H1 (cell line): ENCODE results near the gene CDKL1. TPM values are rescaled to one million over a fixed set of nuclear protein-coding genes. Genes with fewer than 3 reads are reported as not detected.

Experiments
- CTCF ChIA-PET: fragments of 300-600 bp; sonication (Branson Sonifier 250); formaldehyde crosslinking; loops from one replicate; lab custom pipeline; 2021; ENCODE audit not compliant: partially characterized antibody; lab: Charles Lee
- POLR2A ChIA-PET: fragments of 300-600 bp; sonication (Branson Sonifier 250); formaldehyde crosslinking; loops from one replicate; lab custom pipeline; 2021; ENCODE audit warnings: inconsistent platforms; ENCODE audit not compliant: partially characterized antibody; lab: Charles Lee
- DNase-seq, 2 experiments: peaks; one replicate each; pipeline versions ENCODE4 v3.0.0 to v3.0.0-alpha.2; 2010 to 2022; ENCODE audit warnings: low spot score in 2 of 2, low read depth in 1 of 2, mixed read lengths in 1 of 2
- FAIRE-seq: peaks from 2 replicates; lab custom pipeline; 2011; peaks lifted over from hg19 to GRCh38; lab: Jason Lieb, UNC
- H2AFZ ChIP-seq: 2 replicates; pipeline ENCODE4 v1.8.1; 2012; ENCODE audit warnings: low read length, inconsistent platforms
- H2AK5ac ChIP-seq: 2 replicates; pipeline ENCODE4 v1.6.1; 2013; ENCODE audit warnings: low read depth, low read length
- H2BK120ac ChIP-seq: replicated peaks from 2 replicates; pipeline ENCODE3; 2013; ENCODE audit warnings: low read depth, low read length, inconsistent platforms
- H2BK12ac ChIP-seq: 2 replicates; pipeline ENCODE4 v1.6.1; 2013; ENCODE audit warnings: low read depth, low read length
- H2BK15ac ChIP-seq: 2 replicates; pipeline ENCODE4 v1.6.1; 2013; ENCODE audit warnings: low read length
- H2BK20ac ChIP-seq: 2 replicates; pipeline ENCODE4 v1.6.1; 2013; ENCODE audit warnings: low read length
- H2BK5ac ChIP-seq: 2 replicates; pipeline ENCODE4 v1.6.1; 2013; ENCODE audit warnings: low read depth, low read length
- H3K14ac ChIP-seq: 2 replicates; pipeline ENCODE4 v1.6.1; 2013; ENCODE audit warnings: inconsistent platforms; ENCODE audit not compliant: insufficient read length
- H3K18ac ChIP-seq: 2 replicates; pipeline ENCODE4 v1.6.1; 2013; ENCODE audit warnings: low read length; ENCODE audit errors: extremely low read depth
- H3K23ac ChIP-seq: 2 replicates; pipeline ENCODE4 v1.6.1; 2013; ENCODE audit warnings: inconsistent platforms; ENCODE audit not compliant: insufficient read length
- H3K23me2 ChIP-seq: 2 replicates; pipeline ENCODE4 v1.6.1; 2013; ENCODE audit warnings: low read depth, low read length
- H3K27ac ChIP-seq: 2 replicates; pipeline ENCODE4 v1.6.1; 2011; ENCODE audit warnings: low read depth, low read length, inconsistent platforms
- H3K27me3 ChIP-seq, 4 experiments: replicated peaks in 1 of 4; 1 replicate in 1 of 4; 2 replicates in 3 of 4; pipeline versions ENCODE4 v1.6.1 to v1.8.1; 2011 to 2013; ENCODE audit warnings: low read length in 3 of 4, mild to moderate bottlenecking in 3 of 4, inconsistent platforms in 2 of 4, mixed read lengths in 2 of 4, moderate library complexity in 1 of 4; ENCODE audit not compliant: control insufficient read depth in 3 of 4, insufficient read depth in 3 of 4; ENCODE audit errors: extremely low read depth in 1 of 4
- H3K36me3 ChIP-seq, 4 experiments: 2 replicates each; pipeline versions ENCODE4 v1.6.1 to v1.8.1; 2011 to 2013; ENCODE audit warnings: mild to moderate bottlenecking in 4 of 4, low read length in 3 of 4, moderate library complexity in 2 of 4, control low read depth in 1 of 4, inconsistent platforms in 1 of 4; ENCODE audit not compliant: insufficient read depth in 4 of 4, control insufficient read depth in 2 of 4
- H3K4ac ChIP-seq: replicated peaks from 2 replicates; pipeline ENCODE3; 2013; ENCODE audit warnings: low read length, low read depth, mixed read lengths, inconsistent platforms; ENCODE audit not compliant: insufficient read length
- H3K4me1 ChIP-seq, 4 experiments: replicated peaks in 1 of 4; 1 replicate in 1 of 4; 2 replicates in 3 of 4; pipeline versions ENCODE4 v1.6.1 to v1.8.1; 2011 to 2013; ENCODE audit warnings: low read length in 3 of 4, inconsistent platforms in 2 of 4, mixed read lengths in 1 of 4; ENCODE audit not compliant: insufficient read depth in 4 of 4, control insufficient read depth in 3 of 4
- H3K4me2 ChIP-seq, 2 experiments: 2 replicates each; pipeline versions ENCODE4 v1.6.1 to v1.8.1; 2011 to 2013; ENCODE audit warnings: low read depth in 2 of 2, low read length in 2 of 2, control low read depth in 1 of 2, inconsistent platforms in 1 of 2, mild to moderate bottlenecking in 1 of 2; ENCODE audit not compliant: insufficient read depth in 1 of 2
- H3K4me3 ChIP-seq, 4 experiments: fragments of 200-600, 300-600 bp in 1 of 4; sonication (generic), shearing (Covaris generic), sonication (Bioruptor Twin) in 1 of 4; 2 replicates each; pipeline versions ENCODE4 v1.5.1 to v1.8.1; 2011 to 2016; ENCODE audit warnings: low read length in 4 of 4, low read depth in 3 of 4, control low read depth in 2 of 4, inconsistent platforms in 2 of 4, mild to moderate bottlenecking in 2 of 4, mixed read lengths in 1 of 4, moderate library complexity in 1 of 4; ENCODE audit not compliant: insufficient read depth in 2 of 4; ENCODE audit errors: extremely low read depth in 1 of 4
- H3K56ac ChIP-seq: replicated peaks from 2 replicates; pipeline ENCODE3; 2013; ENCODE audit warnings: low read depth, mild to moderate bottlenecking, mixed read lengths, low read length, inconsistent platforms; ENCODE audit not compliant: insufficient read length
- H3K79me1 ChIP-seq: 2 replicates; pipeline ENCODE4 v1.6.1; 2013; ENCODE audit warnings: low read depth, low read length, control low read depth
- H3K79me2 ChIP-seq, 2 experiments: 2 replicates each; pipeline versions ENCODE4 v1.6.1 to v1.8.1; 2012 to 2013; ENCODE audit warnings: low read length in 2 of 2, mild to moderate bottlenecking in 2 of 2, inconsistent platforms in 1 of 2; ENCODE audit not compliant: insufficient read depth in 2 of 2, control insufficient read depth in 1 of 2
- H3K9ac ChIP-seq, 4 experiments: replicated peaks in 1 of 4; 1 replicate in 1 of 4; 2 replicates in 3 of 4; pipeline versions ENCODE4 v1.6.1 to v1.8.1; 2011 to 2013; ENCODE audit warnings: low read depth in 3 of 4, low read length in 3 of 4, control low read depth in 2 of 4, mild to moderate bottlenecking in 2 of 4, moderate library complexity in 2 of 4, inconsistent platforms in 1 of 4; ENCODE audit errors: extremely low read depth in 1 of 4
- H3K9me3 ChIP-seq, 2 experiments: 2 replicates each; pipeline versions ENCODE4 v1.6.1 to v1.8.1; 2012 to 2013; ENCODE audit warnings: mild to moderate bottlenecking in 2 of 2, moderate library complexity in 2 of 2, control low read depth in 1 of 2, inconsistent platforms in 1 of 2, low read depth in 1 of 2, low read length in 1 of 2, mixed read lengths in 1 of 2; ENCODE audit not compliant: insufficient read depth in 2 of 2
- H4K20me1 ChIP-seq, 2 experiments: replicated peaks in 1 of 2; 2 replicates each; pipeline versions ENCODE3 to v1.8.1; 2011 to 2013; ENCODE audit warnings: inconsistent platforms in 2 of 2, low read length in 2 of 2, mild to moderate bottlenecking in 1 of 2; ENCODE audit not compliant: insufficient read depth in 2 of 2, control insufficient read depth in 1 of 2
- H4K5ac ChIP-seq: 2 replicates; pipeline ENCODE4 v1.6.1; 2013; ENCODE audit warnings: low read length, low read depth, mixed read lengths, inconsistent platforms; ENCODE audit not compliant: insufficient read length
- H4K8ac ChIP-seq: 2 replicates; pipeline ENCODE4 v1.8.0; 2013; ENCODE audit warnings: mild to moderate bottlenecking, moderate library complexity, low read length, inconsistent platforms; ENCODE audit not compliant: insufficient read depth; ENCODE audit errors: extremely low read depth
- H4K91ac ChIP-seq: replicated peaks from 2 replicates; pipeline ENCODE3; 2013; ENCODE audit warnings: low read length, mixed read lengths, inconsistent platforms; ENCODE audit not compliant: insufficient read length
- ASH2L ChIP-seq: fragments of 200-600, 300-600 bp; sonication (generic); IDR thresholded peaks from one replicate; pipeline ENCODE4 v1.7.1; 2017; ENCODE audit warnings: low read length
- CBX8 ChIP-seq: fragments of 300-800, 300-1000 bp; sonication (generic); IDR thresholded peaks from 2 replicates; pipeline ENCODE4 v1.7.1; 2016; ENCODE audit warnings: low read depth, low read length, borderline replicate concordance
- EZH2 ChIP-seq: fragments of 200-600 bp; sonication (generic); IDR thresholded peaks from 2 replicates; pipeline ENCODE4 v1.7.1; 2012; ENCODE audit warnings: low read depth, mild to moderate bottlenecking, moderate library complexity, low read length, inconsistent platforms; ENCODE audit not compliant: severe bottlenecking
- GTF2F1 ChIP-seq: IDR thresholded peaks from 2 replicates; pipeline ENCODE4 v1.6.1; 2012; ENCODE audit warnings: low read depth, low read length, improper control_type of control experiment, borderline replicate concordance
- KDM1A ChIP-seq: fragments of 200-600, 300-600 bp; sonication (generic); IDR thresholded peaks from 2 replicates; pipeline ENCODE4 v1.7.1; 2016; ENCODE audit warnings: mild to moderate bottlenecking, low read length, borderline replicate concordance
- KDM5A ChIP-seq: fragments of 200-600 bp; IDR thresholded peaks from 2 replicates; pipeline ENCODE4 v1.7.1; 2012; ENCODE audit warnings: mild to moderate bottlenecking, low read length, inconsistent platforms, mixed read lengths
- PHF8 ChIP-seq: fragments of 200-600 bp; sonication (generic); conservative IDR thresholded peaks from 2 replicates; pipeline ENCODE4 v1.7.1; 2012; ENCODE audit warnings: low read depth, mild to moderate bottlenecking, inconsistent platforms, low read length, moderate library complexity
- RXRA ChIP-seq: IDR thresholded peaks from 2 replicates; pipeline ENCODE4 v1.6.1; 2011; ENCODE audit warnings: low read depth, mild to moderate bottlenecking, low read length, moderate library complexity; ENCODE audit not compliant: insufficient read depth
- SIRT6 ChIP-seq: IDR thresholded peaks from one replicate; pipeline ENCODE4 v1.7.1; 2012; ENCODE audit warnings: low read length, inconsistent platforms
- SUZ12 ChIP-seq: fragments of 200-600 bp; sonication (generic); IDR thresholded peaks from 2 replicates; pipeline ENCODE4 v1.6.1; 2012; ENCODE audit warnings: mild to moderate bottlenecking, inconsistent platforms, low read length, moderate library complexity, mixed read lengths
- WGBS, 2 experiments: shearing (Covaris generic) in 1 of 2; methylation state at CpG; one replicate each; pipeline versions ENCODE4 v1.1.6 to v1.1.7; 2013 to 2015; ENCODE audit warnings: low lambda C conversion rate in 2 of 2, mixed read lengths in 2 of 2, inconsistent platforms in 1 of 2, low coverage in 1 of 2, missing lambda C conversion rate in 1 of 2; ENCODE audit not compliant: insufficient replicate concordance in 2 of 2, insufficient coverage in 1 of 2, insufficient read length in 1 of 2; ENCODE audit errors: extremely low coverage in 1 of 2, missing lambda C conversion rate in 1 of 2; 5-methylcytosine and 5-hydroxymethylcytosine counted together
- polyA plus RNA-seq, 7 experiments: library from polyadenylated mRNA; depleted of rRNA in 3 of 7; stranded (reverse) in 5 of 7; unstranded in 2 of 7; fragments of >200 nt in 5 of 7; fragments of 200-250 nt in 2 of 7; gene quantifications; 1 replicate in 5 of 7; 2 replicates in 1 of 7; 4 replicates in 1 of 7; pipeline versions ENCODE4 v1.2.1 to v1.2.3, GENCODE V29; 2011 to 2013; ENCODE audit warnings: missing spikeins in 2 of 7, mixed read lengths in 2 of 7
- total RNA-seq: library from RNA; stranded (reverse); fragmentation: NEBNext Ultra II Directional; extraction: Animal tissue kit (Norgen Biotek cat#: 25700); gene quantifications from 2 replicates; pipeline ENCODE4 v1.2.1, GENCODE V29; 2021
- TF ChIP-seq, protein P1 (sequence below): IDR thresholded peaks from 2 replicates; pipeline ENCODE4 v1.6.1; 2011; ENCODE audit warnings: low read length, improper control_type of control experiment
- TF ChIP-seq, protein P2 (sequence below): IDR thresholded peaks from 2 replicates; pipeline ENCODE4 v1.6.1; 2011; ENCODE audit warnings: low read depth, mild to moderate bottlenecking, low read length; ENCODE audit not compliant: insufficient read depth

The CDKL1 gene
- total and polyA plus RNA-seq, 2 of the 8 experiments (the other 6 are each of a cell fraction or from before 2014, with no cell fraction given) = 1.2 to 2.2 TPM

DNA sequence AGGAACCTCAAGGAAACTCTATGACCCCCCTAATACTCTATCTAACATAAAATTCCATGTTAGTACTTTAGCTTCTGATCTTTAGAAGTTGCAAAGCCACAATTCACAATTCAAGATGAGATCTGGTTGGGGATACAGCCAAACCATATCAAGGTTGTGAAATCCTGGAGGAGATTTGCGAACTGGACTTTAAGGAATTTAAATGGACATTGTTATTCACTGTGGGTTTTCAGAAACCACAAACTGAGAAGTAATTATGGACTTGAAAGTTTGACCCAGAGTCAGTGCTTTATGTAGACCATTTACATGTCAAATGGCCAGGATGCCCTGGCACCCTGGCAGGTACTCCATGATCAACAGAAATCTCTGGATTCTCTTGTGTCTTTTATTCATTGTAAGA is 14.2 kb upstream of the CDKL1 start:
- CTCF ChIA-PET = interaction anchor here (0.9 to 1.2 kb wide), 3 partner anchors 9 to 303 kb away, joined by 3 to 5 read pairs (median 4); no protein-coding TSS in a partner anchor
- 94% methylated on average over 1 of the region's 1 CpG; no CpG with 5 or more reads in 1 of the 2 experiments for WGBS, 2 experiments
- H3K4me3 ChIP-seq = no peak overlapping the region
- no peak for TF ChIP-seq EZH2
- TF ChIP-seq, protein P1, sequence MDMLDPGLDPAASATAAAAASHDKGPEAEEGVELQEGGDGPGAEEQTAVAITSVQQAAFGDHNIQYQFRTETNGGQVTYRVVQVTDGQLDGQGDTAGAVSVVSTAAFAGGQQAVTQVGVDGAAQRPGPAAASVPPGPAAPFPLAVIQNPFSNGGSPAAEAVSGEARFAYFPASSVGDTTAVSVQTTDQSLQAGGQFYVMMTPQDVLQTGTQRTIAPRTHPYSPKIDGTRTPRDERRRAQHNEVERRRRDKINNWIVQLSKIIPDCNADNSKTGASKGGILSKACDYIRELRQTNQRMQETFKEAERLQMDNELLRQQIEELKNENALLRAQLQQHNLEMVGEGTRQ = no peak
- no peak for TF ChIP-seq CBX8
- TF ChIP-seq SIRT6 = no peak
- TF ChIP-seq, protein P2, sequence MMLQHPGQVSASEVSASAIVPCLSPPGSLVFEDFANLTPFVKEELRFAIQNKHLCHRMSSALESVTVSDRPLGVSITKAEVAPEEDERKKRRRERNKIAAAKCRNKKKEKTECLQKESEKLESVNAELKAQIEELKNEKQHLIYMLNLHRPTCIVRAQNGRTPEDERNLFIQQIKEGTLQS = no peak
- no peak for TF ChIP-seq KDM1A
- no peak for TF ChIP-seq KDM5A
- no peak for TF ChIP-seq ASH2L
- TF ChIP-seq RXRA = no peak
- TF ChIP-seq GTF2F1 = no peak
- no peak for TF ChIP-seq PHF8
- no peak for TF ChIP-seq SUZ12

More for the DNA sequence above, 14.2 kb upstream of the CDKL1 start:
- FAIRE-seq (no peak), DNase-seq (no peak)
- no peak overlapping the region for H3K4me2 ChIP-seq
- no peak overlapping the region for H2AK5ac ChIP-seq
- H2BK20ac ChIP-seq = no peak overlapping the region
- no peak overlapping the region for H2BK15ac ChIP-seq
- H2AFZ ChIP-seq = no peak overlapping the region
- H4K8ac ChIP-seq = no peak overlapping the region
- no peaks in the 10 kb centered on the region for H3K27me3 ChIP-seq
- H3K79me1 ChIP-seq = no peaks in the 10 kb centered on the region
- no peak overlapping the region for H4K91ac ChIP-seq
- no peak overlapping the region for H3K27ac ChIP-seq
- H3K79me2 ChIP-seq = no peaks in the 10 kb centered on the region
- no peak overlapping the region for H2BK120ac ChIP-seq
- H3K23me2 ChIP-seq = no peaks in the 10 kb centered on the region
- H4K20me1 ChIP-seq = no peaks in the 10 kb centered on the region
- no peaks in the 10 kb centered on the region for H3K4me1 ChIP-seq
- peaks cover 0 to 4% (median 0%) of the 10 kb centered on the region in 4 experiments; a peak in 1 of 8 replicates for H3K36me3 ChIP-seq
- H3K9ac ChIP-seq = no peak overlapping the region
- no peak overlapping the region for H3K18ac ChIP-seq
- H3K56ac ChIP-seq = no peak overlapping the region
- POLR2A ChIA-PET = interaction anchor here (1.3 to 2.4 kb wide), 3 partner anchors 10 to 20 kb away, joined by 3 to 8 read pairs (median 3); no protein-coding TSS in a partner anchor
- peaks cover 0 to 3% of the 10 kb centered on the region in 2 experiments; a peak in 1 of 4 replicates for H3K9me3 ChIP-seq
- H3K14ac ChIP-seq = no peak overlapping the region
- no peak overlapping the region for H4K5ac ChIP-seq
- H2BK5ac ChIP-seq = no peak overlapping the region
- H3K4ac ChIP-seq = no peak overlapping the region
- H3K23ac ChIP-seq = no peak overlapping the region
- no peak overlapping the region for H2BK12ac ChIP-seq
